Astrocyte of the spinal cord (primary cell): ENCODE results near the gene COL6A1.

Experiments
- DNase-seq: peaks from one replicate; pipeline ENCODE4 v3.0.0; 2011; ENCODE audit warnings: low read depth, low spot score
- H3K4me3 ChIP-seq: 2 replicates; pipeline ENCODE4 v1.5.1; 2011; ENCODE audit warnings: low read depth, mild to moderate bottlenecking, low read length, moderate library complexity
- in situ Hi-C: cut with HindIII; loops from 2 replicates; pipeline ENCODE4 v1.10.0; 2017; ENCODE audit warnings: low sequenced_read_pairs
- TF ChIP-seq, protein P1 (sequence below): IDR thresholded peaks from 2 replicates; pipeline ENCODE4 v1.5.1; 2012; ENCODE audit warnings: low read depth, mild to moderate bottlenecking, low read length, inconsistent platforms

COL6A1 gene

DNA sequence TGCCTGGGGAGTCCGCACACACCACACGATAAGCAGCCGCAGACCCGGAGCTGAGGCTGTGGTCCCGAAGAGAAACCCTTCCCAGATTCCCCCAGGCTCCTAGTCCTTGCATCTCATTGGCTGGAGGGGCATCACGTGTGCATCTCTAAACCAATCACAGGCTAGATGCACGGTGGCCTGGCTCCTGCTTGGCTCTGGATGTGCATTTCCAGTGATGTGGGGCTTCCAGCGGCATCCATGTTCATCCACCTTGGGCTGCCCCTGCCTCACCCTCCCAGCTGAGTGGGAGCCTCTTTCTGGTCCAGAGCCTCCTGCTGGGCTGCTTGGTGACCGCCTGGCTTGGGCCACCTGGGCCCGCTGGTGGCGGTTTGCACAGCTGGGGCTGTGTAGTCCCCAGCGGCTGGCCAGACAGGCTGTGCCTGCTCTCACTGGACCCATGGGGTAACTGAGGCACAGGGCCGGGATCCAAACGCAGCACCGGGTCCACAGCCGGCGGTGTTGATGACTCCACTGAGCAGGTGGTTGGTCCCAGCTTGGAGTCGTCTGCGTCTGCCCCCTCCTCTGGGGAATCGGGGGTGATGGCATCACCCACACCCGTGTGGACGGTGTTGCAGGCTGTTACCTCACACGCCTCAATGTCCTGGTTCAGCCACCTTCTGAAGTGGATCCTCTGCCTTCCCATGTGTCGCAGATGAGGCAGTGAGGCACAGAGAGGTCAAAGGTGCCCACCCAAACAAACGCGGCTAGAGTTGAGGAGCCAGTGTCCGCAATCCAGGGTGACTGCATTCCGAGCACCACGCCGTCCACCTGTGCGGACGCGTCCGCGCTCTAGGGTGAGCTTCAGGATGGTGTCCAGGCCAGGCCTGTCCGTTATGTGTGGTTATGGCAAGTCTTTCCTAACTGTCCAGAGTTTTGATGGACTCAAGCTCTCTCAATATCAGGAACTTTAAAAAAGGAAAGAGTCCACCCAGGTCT, 41.3 kb downstream of the COL6A1 start:
- no peak overlapping the region for H3K4me3 ChIP-seq
- in situ Hi-C loops = no loop called here
- TF ChIP-seq, protein P1, sequence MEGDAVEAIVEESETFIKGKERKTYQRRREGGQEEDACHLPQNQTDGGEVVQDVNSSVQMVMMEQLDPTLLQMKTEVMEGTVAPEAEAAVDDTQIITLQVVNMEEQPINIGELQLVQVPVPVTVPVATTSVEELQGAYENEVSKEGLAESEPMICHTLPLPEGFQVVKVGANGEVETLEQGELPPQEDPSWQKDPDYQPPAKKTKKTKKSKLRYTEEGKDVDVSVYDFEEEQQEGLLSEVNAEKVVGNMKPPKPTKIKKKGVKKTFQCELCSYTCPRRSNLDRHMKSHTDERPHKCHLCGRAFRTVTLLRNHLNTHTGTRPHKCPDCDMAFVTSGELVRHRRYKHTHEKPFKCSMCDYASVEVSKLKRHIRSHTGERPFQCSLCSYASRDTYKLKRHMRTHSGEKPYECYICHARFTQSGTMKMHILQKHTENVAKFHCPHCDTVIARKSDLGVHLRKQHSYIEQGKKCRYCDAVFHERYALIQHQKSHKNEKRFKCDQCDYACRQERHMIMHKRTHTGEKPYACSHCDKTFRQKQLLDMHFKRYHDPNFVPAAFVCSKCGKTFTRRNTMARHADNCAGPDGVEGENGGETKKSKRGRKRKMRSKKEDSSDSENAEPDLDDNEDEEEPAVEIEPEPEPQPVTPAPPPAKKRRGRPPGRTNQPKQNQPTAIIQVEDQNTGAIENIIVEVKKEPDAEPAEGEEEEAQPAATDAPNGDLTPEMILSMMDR = no peak
- DNase-seq = no peak

GRCh38 chr21:46023555-46023954, 42.0 kb downstream of the COL6A1 start:
- no peak overlapping the region for H3K4me3 ChIP-seq
- in situ Hi-C loops = no loop called here
- TF ChIP-seq, protein P1 = no peak
- DNase-seq = no peak

GRCh38 chr21:46024141-46024540, 42.6 kb downstream of the COL6A1 start:
- no peak overlapping the region for H3K4me3 ChIP-seq
- TF ChIP-seq, protein P1 = no peak
- DNase-seq = no peak
- in situ Hi-C loops = no loop called here

- peak; percentile 60 for DNase-seq
- TF ChIP-seq, protein P1 = no peak
Measured at GRCh38 chr21:46025113-46025770, 43.7 kb downstream of the COL6A1 start.

DNA sequence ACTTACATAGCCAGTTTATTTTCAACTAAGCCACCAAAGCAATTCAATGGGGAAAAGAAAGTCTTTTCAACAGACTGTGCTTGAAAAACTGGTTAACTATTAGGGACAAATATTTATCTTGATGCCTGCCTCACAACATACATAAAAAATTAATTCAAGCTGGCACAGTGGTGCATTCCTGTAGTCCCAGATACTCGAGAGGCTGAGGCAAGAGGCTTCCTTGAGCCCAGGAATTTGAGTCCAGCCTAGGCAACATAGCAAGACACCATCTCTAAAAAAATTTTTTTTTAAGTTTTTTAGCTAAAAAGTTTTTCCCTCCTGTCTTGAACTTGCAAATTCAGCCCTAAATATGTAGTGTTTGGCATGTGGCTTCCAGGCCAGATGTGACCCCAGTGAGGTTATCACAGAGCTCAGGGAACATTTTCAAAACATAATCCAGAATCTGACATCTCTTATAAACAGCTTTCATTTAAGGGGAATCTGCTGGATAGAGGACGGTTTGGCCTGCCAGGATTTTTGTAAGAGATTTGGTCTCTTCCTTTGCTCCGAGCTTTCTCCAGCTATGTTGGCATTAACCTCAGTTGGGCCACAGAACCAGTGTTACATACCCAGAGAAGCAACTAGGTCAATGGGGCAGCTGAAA, 46.4 kb downstream of the COL6A1 start:
- TF ChIP-seq, protein P1 = no peak
- no peak for DNase-seq
- in situ Hi-C loops = no loop called here
- no peak overlapping the region for H3K4me3 ChIP-seq

More at GRCh38 chr21:46025113-46025770, 43.7 kb downstream of the COL6A1 start:
- in situ Hi-C loops = no loop called here
- no peak overlapping the region for H3K4me3 ChIP-seq

DNA sequence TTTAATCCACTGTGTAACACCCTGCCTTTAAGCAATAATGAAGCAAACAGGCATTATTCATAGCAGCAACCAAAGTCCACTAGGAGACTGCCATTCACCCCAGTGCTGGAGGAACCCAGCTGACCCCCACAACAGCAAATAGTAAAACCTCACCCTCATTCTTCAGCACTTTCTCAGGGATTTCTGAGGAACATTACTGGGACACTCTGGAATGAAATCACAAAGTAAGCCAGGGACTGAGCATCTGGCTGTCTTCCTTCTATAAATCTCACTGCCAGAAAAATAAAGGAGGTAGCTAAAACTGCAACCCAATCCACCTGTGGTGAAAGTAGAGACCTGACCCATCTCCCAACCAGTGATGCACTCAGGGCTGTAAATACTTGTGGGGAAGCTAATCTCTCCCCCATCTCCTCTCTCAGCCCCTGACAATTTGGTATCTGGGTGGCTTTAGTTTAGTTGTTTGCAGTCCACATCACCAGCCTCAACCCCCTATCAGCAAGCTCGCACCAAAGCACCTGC, 47.1 kb downstream of the COL6A1 start:
- no peak for DNase-seq
- in situ Hi-C loops = no loop called here
- H3K4me3 ChIP-seq = no peak overlapping the region
- TF ChIP-seq, protein P1 = no peak
